HG03045 (cell line): ENCODE data around the gene PIK3AP1.

Source experiments
- ATAC-seq: cut with Tn5 transposase; IDR thresholded peaks from one replicate; pipeline ENCODE4 v1.9.1; 2021; ENCODE audit warnings: mild to moderate bottlenecking, moderate library complexity; ENCODE audit not compliant: unreplicated experiment

The PIK3AP1 gene

DNA sequence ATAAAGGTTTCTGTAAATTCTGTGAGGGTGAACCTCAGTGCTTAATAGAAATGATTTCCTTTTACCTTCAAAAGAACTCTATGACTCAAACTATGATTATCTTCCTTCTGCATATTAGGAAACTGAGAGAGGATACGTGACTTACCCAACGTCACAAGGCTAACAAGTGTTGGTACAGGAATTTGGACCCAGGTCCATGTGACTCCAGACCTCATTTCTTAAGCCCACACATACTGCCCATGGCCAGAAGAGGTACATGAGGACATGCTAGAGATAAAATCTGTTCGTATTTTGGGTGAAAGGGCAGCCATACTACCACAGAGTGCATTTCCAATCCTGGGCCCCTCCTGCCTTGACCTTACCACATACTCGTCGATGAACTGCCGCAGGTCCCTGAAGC is 72.0 kb downstream of the PIK3AP1 start:
- ATAC-seq: no peak

DNA sequence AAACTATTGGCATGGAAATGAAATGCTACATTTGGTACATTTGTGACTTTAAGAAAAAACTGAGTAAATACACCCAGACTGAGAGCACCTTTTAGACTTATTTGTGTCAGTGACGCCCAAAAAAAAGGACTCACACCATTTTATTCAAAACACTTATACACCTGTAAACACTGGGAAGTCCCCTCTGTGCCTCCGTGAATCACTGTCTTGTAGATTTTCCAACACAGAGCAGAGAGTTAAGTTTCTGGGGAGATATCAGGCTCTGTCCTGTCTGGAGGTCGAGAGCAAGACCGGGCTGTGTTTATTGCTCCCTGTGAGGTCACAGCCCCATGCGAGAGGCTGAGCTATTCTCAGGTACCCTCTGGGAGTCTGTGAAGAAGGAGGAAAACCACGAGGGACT is 72.8 kb downstream of the PIK3AP1 start:
- no peak for ATAC-seq

DNA sequence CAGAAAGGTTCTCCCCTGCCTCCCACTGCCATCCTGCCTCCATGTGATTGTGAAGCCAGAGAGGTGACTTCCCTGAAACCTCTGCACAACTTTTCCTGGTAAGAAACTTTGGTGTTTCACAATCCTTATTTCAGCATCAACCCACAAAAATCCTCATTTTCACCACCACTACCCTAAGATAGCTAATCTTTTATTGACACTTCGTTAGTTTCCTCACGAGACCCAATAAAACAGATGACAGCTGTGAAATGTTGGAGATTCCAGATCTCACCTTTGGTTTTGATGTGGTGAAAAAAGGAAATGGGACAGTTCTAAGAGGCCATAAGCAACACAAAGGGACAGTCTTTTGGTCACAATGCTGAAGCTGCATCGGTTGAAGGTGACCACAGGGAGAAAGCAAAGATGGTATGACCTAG is 73.6 kb downstream of the PIK3AP1 start:
- ATAC-seq: no peak

GRCh38 chr10:96646301-96646700 is 74.0 kb downstream of the PIK3AP1 start:
- no peak for ATAC-seq

GRCh38 chr10:96645191-96645721 is 75.1 kb downstream of the PIK3AP1 start:
- no peak for ATAC-seq

- ATAC-seq: no peak
Measured at GRCh38 chr10:96643920-96644319, 76.4 kb downstream of the PIK3AP1 start.

DNA sequence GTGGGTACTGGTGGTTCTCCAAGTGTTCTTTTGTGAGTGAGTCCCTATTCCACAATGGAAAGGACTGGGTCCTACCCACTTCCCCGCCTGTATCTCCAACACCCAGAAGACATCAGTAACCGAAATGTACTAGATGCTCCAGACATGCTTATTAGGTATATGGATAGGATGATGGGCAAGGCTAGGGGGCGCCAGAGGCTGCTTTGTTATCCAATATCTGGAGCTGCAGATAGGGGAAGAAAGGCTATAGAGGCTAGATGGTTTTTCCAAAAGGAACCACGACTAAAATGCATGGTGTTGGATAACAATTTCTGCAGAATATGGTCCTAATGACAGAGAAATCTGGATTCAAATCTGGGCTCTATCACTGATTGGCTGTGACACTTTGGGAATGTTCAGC is 77.3 kb downstream of the PIK3AP1 start:
- ATAC-seq: no peak

- ATAC-seq: no peak
Measured at GRCh38 chr10:96642530-96642929, 77.8 kb downstream of the PIK3AP1 start.

DNA sequence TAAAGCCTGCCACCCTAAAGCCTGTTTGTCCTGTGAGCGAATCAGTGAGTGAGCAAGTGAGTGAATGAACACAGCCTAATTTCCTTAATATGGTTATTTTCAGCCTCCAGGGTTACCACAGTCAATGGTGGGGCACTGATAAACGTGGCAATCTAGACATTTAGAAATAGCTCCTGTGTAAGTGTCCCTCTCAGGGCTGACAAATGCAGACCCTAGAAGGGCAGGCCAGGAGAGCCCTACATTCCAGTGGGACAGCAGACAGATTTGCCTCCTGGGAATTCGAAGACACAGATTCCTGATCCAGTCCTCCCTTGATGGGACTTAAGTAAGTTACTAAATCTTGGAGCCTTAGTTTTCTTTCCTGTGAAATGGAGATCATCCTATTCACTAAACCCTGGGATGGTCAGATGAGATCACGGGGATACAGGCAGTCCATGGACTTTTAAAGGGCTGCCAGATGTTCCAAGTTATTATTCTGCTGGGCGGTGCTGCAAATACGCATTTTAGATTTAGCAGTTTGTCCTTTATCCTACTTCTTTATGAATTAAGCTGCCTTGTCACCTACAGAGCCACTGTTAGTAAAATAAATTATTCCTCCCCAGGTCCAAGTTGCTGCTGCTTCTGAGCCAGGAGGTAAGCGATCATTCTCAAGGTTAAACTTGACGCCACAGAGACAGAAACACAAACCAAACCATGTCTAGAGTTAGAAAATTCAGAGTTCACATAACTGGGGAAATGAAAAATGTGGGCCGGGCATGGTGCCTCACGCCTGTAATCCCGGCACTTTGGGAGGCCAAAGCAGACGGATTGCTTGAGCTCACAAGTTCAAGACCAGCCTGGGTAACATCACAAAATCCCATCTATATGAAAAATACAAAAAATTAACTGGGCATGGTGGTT is 78.7 kb downstream of the PIK3AP1 start:
- no peak for ATAC-seq

GRCh38 chr10:96639899-96640298 is 80.4 kb downstream of the PIK3AP1 start:
- ATAC-seq: no peak

DNA sequence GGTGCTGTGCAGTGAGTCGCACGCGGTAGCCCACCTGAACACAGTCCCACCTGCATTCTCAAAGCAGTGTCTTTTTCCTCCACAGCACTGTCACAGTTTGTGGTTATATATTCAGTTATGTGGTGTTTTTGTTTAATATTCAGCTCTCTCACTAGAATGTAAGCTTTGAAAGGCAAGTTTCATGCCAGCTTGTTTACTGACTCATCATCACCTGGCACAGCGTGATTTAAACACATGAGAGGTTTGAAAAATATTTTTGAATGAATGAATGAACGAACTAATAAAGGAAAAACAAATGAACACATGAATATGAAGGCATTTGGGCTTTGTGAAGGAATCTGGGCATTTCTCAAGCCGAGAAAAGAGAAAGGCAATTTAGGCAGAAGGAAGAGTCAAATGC is 81.6 kb downstream of the PIK3AP1 start:
- no peak for ATAC-seq

DNA sequence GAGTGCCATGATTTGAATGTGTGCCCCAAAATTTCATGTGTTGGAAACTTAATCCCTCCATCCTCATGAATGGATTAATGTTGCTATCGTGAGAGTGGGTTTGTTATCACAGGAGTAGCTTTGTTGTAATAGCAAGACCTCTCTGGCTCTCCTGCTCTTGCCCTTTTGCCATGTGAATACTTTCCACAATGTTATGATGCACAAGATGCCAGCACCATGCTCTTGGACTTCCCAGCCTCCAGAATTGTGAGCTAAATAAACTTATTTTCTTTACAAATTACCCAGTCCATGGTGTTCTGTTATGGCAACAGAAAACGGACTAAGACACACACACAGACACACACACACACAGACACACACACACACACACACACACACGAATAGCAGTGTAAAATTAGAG is 82.2 kb downstream of the PIK3AP1 start:
- ATAC-seq: no peak

GRCh38 chr10:96637709-96638108 is 82.6 kb downstream of the PIK3AP1 start:
- ATAC-seq: no peak

GRCh38 chr10:96636551-96636950 is 83.8 kb downstream of the PIK3AP1 start:
- ATAC-seq: no peak

DNA sequence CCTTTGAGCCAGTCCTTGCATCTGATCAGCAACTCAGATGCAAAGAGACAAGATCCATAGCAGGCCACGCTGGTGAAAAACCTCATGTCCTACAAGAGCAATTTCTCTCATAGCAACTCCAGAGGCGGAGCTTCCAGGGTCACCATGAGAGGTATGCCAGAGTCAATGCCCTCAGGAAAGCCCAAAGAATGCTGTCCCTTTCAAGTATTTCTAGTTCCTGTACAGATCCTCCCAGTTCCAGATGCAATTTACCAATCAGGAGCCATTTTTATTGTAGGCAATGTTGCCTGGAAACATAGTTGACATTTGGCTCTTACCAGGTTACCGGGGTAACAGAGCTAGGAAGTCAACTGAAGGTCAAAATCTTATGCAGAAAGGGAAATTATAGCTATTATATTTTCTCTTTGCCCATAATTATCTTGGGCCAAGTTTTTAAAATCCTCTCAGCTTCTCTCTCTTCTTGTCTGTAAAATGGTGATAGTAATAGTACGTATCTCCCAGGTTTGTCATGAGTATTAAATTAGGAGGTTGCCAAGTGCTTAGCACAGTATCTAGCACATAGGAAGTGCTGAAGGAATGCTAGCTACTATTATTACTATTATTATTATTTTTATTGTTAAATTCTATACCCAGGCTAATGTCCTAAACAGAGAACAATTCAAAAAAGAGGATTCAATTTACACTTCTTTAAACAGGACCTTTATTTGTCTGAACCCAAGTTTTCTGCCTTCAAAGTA is 87.2 kb downstream of the PIK3AP1 start:
- ATAC-seq: no peak

GRCh38 chr10:96627292-96627691 is 93.0 kb downstream of the PIK3AP1 start:
- no peak for ATAC-seq

DNA sequence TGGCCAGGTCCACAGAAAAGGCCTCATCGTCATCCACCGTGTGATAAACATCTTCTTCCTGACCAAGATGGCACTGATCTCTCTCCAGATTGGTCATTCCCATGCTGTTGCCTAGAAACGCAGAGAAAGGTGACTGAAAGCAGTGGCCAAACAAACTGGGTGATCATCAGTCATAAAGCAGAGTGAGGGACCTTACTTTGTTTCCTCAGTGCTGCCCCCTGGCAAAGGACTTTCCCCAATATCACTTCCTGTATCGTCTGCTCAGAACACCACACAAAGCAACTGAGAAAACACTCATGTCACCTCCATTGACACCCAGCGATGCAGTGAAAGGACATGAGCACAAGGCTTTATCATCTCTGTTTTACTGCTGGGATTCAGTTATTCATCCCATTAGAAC is 93.5 kb downstream of the PIK3AP1 start:
- no peak for ATAC-seq

DNA sequence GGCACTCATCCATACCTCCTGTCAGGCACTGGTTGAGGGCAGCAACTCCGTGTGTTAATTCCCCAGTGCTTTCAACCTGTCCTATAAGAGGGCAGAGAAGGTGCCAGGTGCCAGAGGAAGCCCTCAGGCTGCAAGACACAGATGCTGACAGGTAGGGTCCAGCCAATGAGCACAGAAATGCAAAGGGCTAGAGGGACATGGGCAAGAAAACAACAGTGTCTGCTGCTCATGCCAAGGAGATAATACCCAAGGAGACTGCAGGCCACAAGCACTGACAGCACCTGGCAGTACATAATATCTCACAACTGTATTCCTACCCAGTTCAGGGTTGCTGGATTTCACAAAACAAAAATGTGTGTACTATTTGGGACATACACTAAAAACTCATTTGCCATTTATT is 95.1 kb downstream of the PIK3AP1 start:
- ATAC-seq: no peak

DNA sequence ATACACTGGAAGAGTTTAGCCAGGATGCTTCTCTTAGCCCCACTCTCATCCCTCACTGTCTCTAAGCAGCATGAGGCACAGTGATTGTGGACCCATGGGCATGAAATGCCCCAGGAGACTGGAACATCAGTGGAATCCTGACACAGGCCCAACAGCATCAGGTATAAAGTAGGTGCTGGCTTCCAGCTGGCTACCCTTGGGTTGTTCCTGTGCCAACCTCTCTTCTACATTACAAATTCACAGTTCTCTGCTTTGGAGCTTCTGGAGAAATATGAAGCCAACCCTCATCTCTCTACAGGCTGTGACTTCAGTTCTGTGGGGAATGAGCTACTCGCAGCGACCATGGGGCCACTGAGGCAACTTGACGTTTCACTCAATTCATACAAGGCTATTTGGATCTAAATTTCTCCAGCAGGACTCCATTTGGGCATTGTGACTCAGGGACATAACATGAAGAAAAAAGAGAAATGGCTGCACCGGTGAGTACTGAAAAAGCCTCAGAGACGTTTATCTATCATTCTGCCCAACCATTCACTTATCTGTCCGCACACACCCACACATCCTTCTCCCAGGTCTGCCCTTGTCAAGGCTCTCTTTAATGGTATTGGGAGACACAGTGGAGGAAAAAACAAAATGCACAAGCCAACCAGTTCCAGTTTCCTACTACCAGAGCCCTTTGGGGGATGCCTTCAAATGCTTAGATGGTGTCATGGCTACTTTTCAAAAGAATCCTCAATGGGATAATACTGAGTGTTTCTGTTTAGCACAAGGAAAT is 98.1 kb downstream of the PIK3AP1 start:
- no peak for ATAC-seq

DNA sequence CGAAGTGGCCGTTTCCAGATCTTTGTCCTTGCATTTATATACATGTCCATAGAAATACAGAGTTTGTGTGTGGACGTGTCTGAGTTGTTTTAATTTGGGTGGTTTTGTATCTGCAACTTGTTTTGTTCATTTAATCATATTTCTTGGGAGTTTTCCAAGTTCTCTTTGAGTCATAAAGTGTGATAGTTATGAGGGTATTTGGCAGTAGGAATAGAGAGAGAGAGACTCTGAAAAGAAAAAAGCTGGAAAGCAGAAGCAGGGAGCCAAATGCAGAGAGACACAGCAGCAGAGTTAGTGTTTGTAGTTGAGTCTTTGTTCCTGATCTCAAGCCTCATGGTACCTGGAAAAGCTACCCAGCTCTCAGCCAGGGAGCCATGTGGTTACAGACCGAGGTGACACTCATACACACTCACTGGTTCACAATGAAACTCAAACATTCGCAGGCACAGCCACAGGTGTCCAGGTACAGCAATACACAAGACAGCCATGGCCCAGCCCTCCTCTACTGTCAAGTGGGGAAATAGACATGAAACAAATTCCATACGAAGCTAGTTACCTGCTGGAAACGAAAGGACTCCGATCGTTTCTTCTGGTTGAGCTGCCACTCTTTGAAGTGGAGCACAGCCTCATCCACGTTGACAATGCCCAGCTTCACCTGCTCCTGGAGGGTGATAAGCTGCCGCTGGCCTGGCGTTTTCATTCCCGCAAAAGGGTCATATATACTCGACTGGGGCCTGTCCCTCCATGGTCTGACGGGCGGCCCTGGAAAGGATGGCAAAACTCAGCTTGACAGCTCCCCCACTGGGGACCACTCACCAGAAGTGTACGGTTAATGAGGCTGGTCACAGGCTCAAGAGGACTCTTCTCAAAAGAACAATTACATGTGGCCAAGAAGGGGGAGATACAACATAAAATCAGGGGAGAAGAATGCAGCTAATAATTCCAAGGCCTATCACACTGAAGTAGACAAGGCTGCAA is 100.2 kb downstream of the PIK3AP1 start:
- ATAC-seq: no peak
